ENCODE results near the gene TMEM52.

DNA sequence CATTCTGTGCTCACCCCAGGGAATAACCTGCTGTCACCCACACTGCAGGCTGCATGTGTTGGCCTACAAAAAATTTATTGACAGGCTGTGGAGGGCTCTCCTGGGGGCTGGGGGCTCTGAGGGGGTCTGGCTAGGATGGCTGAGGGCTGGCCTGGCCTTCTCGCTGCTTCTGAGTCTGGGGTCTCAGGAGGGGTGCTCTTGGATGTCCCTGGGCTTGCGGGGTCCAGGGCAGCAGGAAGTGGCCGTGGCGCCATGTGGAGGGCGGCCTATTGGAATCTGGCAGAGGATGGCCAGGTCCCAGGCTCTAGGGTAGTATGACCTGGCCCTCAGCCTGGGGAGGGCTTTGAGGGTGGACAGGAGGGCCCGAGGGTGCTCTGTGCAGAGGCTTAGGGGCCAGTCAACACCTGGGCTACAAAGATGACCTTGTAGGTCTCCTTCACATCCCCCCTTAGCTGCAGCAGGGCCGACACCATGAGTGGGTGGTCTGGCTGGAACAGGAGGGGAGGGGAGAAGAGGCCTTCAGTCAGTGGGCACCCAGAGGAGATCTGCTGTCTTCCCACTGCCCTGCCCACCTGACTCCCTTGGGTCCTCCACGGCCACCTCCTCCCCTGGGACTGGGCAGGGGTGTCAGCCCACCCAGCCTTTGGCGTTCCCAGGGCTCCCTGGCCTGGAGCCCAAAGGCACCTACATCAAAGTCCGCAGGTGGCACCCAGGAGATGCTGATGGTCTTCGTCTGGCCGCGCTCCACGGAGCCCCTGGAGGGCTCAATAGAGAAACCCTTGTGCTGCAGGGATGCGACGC, 3.0 kb upstream of the TMEM52 start:
- TF ChIP-seq ZFP36 (IDR thresholded peaks at IDR 0.05; ENCODE audit: borderline replicate concordance, low read depth, low read length, partially characterized antibody) = no peak
- no peak for TF ChIP-seq PHF20 (CRISPR knock-in tag; IDR thresholded peaks at IDR 0.05)
- TF ChIP-seq KDM5A (IDR thresholded peaks at IDR 0.05; ENCODE audit: borderline replicate concordance, low read length) = no peak
- TF ChIP-seq JUNB (CRISPR knock-in tag; IDR thresholded peaks at IDR 0.05; ENCODE audit: borderline replicate concordance) = no peak
- TF ChIP-seq ZFP37 (CRISPR knock-in tag; IDR thresholded peaks at IDR 0.05; ENCODE audit: borderline replicate concordance) = no peak
- TF ChIP-seq THAP11 (CRISPR knock-in tag; IDR thresholded peaks at IDR 0.05) = no peak
- no peak for TF ChIP-seq ZNF766 (CRISPR knock-in tag; IDR thresholded peaks at IDR 0.05; ENCODE audit: borderline replicate concordance)
- TF ChIP-seq RXRB (CRISPR knock-in tag; IDR thresholded peaks at IDR 0.05; ENCODE audit: borderline replicate concordance) = no peak
